ENCODE data around the gene PLCH2.

- TF ChIP-seq CTCF (IDR thresholded peaks at IDR 0.05; ENCODE audit: borderline replicate concordance, extremely low read depth, low read length, poor library complexity, severe bottlenecking) (no peak), EZH2 (IDR thresholded peaks at IDR 0.05; ENCODE audit: borderline replicate concordance, low read depth, low read length, severe bottlenecking) (no peak)
Observed at GRCh38 chr1:2445823-2446215, 30.3 kb upstream of the PLCH2 start.

Data from DND-41 (cell line).